ENCODE measurements around the gene ZDHHC18.
"Not testable (repeated sequence)": the region's sequence is repeated elsewhere in the genome, so short reads cannot be mapped to it uniquely, and the experiment has no call there.

ZDHHC18 gene

GRCh38 chr1:26862781-26863684 is 36.5 kb downstream of the ZDHHC18 start, which contains the start of gene SFN:
Gene SFN, plus strand, starts transcription at chr1:26863149. Its CDS starts 64 bp downstream, at chr1:26863213.
- peak within 1 kb of the TSS; percentile 74 for H3K4me3 ChIP-seq (ENCODE audit: control insufficient read depth, low read depth, low read length)
- DNase-seq (ENCODE audit: low read depth), result no peak
- TF ChIP-seq, protein P1, sequence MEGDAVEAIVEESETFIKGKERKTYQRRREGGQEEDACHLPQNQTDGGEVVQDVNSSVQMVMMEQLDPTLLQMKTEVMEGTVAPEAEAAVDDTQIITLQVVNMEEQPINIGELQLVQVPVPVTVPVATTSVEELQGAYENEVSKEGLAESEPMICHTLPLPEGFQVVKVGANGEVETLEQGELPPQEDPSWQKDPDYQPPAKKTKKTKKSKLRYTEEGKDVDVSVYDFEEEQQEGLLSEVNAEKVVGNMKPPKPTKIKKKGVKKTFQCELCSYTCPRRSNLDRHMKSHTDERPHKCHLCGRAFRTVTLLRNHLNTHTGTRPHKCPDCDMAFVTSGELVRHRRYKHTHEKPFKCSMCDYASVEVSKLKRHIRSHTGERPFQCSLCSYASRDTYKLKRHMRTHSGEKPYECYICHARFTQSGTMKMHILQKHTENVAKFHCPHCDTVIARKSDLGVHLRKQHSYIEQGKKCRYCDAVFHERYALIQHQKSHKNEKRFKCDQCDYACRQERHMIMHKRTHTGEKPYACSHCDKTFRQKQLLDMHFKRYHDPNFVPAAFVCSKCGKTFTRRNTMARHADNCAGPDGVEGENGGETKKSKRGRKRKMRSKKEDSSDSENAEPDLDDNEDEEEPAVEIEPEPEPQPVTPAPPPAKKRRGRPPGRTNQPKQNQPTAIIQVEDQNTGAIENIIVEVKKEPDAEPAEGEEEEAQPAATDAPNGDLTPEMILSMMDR (IDR thresholded peaks at IDR 0.05; ENCODE audit: control insufficient read depth, insufficient read depth, low read depth, low read length, missing control alignments), result peak; percentile 16

- DNase-seq (ENCODE audit: low read depth), result no peak
- TF ChIP-seq, protein P1 (IDR thresholded peaks at IDR 0.05; ENCODE audit: control insufficient read depth, insufficient read depth, low read depth, low read length, missing control alignments), result no peak
- peak overlapping the region; percentile 74 for H3K4me3 ChIP-seq (ENCODE audit: control insufficient read depth, low read depth, low read length)
Observed at GRCh38 chr1:26863685-26864077, 37.2 kb downstream of the ZDHHC18 start.

DNA sequence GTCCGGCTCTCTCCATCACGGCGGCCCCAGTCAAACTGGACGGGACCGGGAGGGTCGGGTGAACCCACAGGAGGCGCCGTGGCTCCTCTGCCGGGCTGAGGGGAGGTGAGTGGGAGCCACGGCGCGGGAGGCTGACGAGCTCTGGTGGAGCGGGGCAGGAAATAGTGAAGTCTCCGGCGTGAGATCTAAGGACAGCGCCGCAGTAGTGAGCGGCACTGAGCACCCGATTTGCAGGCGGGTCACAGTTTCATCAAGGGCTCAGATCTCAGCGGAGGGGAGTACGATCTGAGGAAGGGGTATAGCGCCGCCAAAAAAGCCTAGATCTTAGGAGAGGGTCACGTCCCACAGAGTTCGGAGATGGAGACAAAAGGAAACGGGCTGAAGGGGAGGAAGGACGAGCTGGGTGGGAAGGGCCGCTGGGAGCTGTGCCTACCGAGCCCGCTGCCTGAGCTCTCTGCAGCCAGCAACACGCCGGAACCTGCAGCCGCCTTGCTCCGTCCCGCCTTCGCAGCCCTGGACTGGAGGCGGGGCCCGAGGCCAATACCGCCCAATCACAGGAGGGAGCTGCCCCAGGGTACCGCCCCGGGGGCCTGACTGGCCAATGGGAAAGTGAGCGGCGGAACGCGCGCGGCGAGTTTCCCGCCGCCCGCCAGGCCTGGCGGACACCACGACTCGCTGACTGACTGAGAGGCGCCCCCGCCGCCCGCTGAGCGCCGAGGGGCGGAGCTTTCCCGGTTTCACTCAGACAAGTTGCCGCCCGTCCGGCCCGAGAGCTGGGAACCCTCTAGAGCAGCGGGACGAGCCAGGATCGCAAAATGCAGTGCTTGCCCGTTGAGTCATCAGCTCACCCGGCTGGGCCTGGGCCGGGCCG is 38.4 kb downstream of the ZDHHC18 start:
- peak; percentile 93 for DNase-seq (ENCODE audit: low read depth)
- TF ChIP-seq, protein P1 (IDR thresholded peaks at IDR 0.05; ENCODE audit: control insufficient read depth, insufficient read depth, low read depth, low read length, missing control alignments), result no peak
- peak overlapping the region; percentile 74 for H3K4me3 ChIP-seq (ENCODE audit: control insufficient read depth, low read depth, low read length)

DNA sequence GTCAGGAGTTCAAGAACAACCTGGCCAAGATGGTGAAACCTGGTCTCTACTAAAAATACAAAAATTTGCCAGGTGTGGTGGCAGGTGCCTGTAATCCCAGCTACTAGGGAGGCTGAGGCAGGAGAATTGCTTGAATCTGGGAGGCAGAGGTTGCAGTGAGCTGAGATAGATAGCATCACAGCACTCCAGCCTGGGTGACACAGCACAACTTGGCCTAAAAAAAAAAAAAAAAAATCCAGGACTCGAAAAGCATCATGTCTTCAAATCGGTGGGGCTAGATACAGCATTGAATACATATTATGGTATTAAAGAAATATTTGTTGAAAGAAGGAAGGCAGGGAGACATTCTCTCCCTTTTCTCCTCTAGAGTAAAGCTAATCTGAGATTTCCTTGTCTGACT is 46.6 kb downstream of the ZDHHC18 start:
- not testable (repeated sequence) for H3K4me3 ChIP-seq (ENCODE audit: control insufficient read depth, low read depth, low read length); DNase-seq (ENCODE audit: low read depth)

DNA sequence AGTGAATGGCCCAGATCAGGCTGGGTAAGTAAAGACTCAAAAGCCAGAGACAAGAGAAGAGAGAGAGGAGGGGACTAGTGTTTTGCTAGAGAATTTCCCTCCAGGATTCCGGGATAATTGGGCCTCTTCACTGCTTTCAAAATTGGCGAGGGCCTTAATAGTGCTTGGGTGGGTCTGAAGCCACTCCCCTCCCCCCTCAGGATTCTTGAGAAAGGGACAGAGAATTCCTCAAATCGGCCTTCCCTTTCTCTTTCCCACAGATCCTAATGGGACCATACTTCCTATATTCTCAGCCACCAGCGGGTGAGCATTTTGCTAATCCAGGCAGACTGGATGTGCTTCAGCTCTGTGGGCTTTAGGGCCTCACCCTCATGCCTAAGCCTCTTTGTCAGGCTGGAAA is 48.4 kb downstream of the ZDHHC18 start:
- H3K4me3 ChIP-seq (ENCODE audit: control insufficient read depth, low read depth, low read length), result no peak overlapping the region
- TF ChIP-seq, protein P1 (IDR thresholded peaks at IDR 0.05; ENCODE audit: control insufficient read depth, insufficient read depth, low read depth, low read length, missing control alignments), result no peak
- no peak for DNase-seq (ENCODE audit: low read depth)

GRCh38 chr1:26877326-26877725 is 50.8 kb downstream of the ZDHHC18 start:
- H3K4me3 ChIP-seq (ENCODE audit: control insufficient read depth, low read depth, low read length), result no peak overlapping the region
- DNase-seq (ENCODE audit: low read depth), result no peak
- TF ChIP-seq, protein P1 (IDR thresholded peaks at IDR 0.05; ENCODE audit: control insufficient read depth, insufficient read depth, low read depth, low read length, missing control alignments), result no peak
